Muscle layer of duodenum (tissue), 2 donors: ENCODE data around the gene DDX20.

Experiments used
- H3K27ac ChIP-seq: one replicate; pipeline ENCODE4 v1.7.0; 2013; ENCODE audit warnings: mild to moderate bottlenecking, low read length
- H3K27me3 ChIP-seq: one replicate; pipeline ENCODE4 v1.7.0; 2013; ENCODE audit warnings: low read depth, mild to moderate bottlenecking, control low read depth, low read length
- H3K36me3 ChIP-seq, 2 donors: one replicate each; pipeline ENCODE4 v1.7.0; 2013; ENCODE audit warnings: low read length in 2 of 2, control low read depth in 1 of 2, mild to moderate bottlenecking in 1 of 2; ENCODE audit not compliant: insufficient read depth in 2 of 2, control insufficient read depth in 1 of 2
- H3K4me1 ChIP-seq, 2 donors: one replicate each; pipeline ENCODE4 v1.7.0; 2013; ENCODE audit warnings: low read length in 2 of 2, mild to moderate bottlenecking in 2 of 2, control low read depth in 1 of 2, moderate library complexity in 1 of 2; ENCODE audit not compliant: insufficient read depth in 2 of 2, control insufficient read depth in 1 of 2
- H3K4me3 ChIP-seq, 2 donors: one replicate each; pipeline ENCODE4 v1.7.0; 2013; ENCODE audit warnings: low read length in 2 of 2, low read depth in 1 of 2, mild to moderate bottlenecking in 1 of 2
- H3K9me3 ChIP-seq, 2 donors: one replicate each; pipeline ENCODE4 v1.7.0; 2013; ENCODE audit warnings: low read length in 2 of 2, control low read depth in 1 of 2, mild to moderate bottlenecking in 1 of 2; ENCODE audit not compliant: control insufficient read depth in 1 of 2
- donor health status: healthy.

DDX20 gene

DNA sequence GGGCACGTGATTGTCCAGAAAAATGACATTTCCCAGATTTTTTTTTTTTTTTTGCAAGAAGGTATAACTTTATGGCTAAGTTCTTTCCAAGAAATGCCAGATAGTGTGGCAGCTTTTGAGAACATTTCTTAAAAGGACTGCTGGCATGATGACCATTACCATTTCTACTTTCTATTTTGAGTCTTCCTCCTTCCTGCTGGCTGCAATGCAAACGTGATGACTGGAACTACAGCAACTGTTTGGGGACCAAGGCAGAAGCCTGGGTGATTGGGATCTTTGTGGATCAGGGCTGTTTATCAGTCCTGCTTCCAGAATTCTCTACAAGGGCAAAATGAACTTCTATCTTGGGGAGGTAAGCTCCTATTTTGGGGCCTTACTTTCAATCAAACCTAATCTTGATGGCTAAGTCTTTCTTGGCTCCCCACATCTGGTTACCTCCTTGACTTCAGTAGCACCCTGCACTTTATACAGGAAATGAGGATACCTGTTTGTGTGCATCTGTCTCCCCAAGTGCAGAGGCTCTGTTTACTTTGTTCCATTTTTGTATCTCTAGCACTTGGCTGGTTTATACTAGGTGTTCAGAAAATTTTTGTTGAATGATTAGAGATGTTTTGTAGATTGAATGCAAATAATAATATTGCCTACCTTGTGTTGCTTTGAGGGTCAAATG lies 3.7 kb upstream of the DDX20 start:
- Histone ChIP-seq H3K4me3 (no peak overlapping the region), H3K4me1 (peaks cover 14 to 30% of the 10 kb centered on the region in 2 donors), H3K27ac (no peak overlapping the region), H3K27me3 (no peaks in the 10 kb centered on the region), H3K9me3 (no peaks in the 10 kb centered on the region), H3K36me3 (peaks cover 0 to 6% of the 10 kb centered on the region in 2 donors)

- Histone ChIP-seq H3K27me3 (no peaks in the 10 kb centered on the region), H3K4me1 (peaks cover 13 to 23% of the 10 kb centered on the region in 2 donors), H3K4me3 (peak overlapping the region; percentile 88 to 90), H3K27ac (peak overlapping the region; percentile 97), H3K36me3 (peaks cover under 1 to 8% of the 10 kb centered on the region in 2 donors), H3K9me3 (no peaks in the 10 kb centered on the region)
Observed at GRCh38 chr1:111754984-111755330, 744 bp upstream of the DDX20 start.

DNA sequence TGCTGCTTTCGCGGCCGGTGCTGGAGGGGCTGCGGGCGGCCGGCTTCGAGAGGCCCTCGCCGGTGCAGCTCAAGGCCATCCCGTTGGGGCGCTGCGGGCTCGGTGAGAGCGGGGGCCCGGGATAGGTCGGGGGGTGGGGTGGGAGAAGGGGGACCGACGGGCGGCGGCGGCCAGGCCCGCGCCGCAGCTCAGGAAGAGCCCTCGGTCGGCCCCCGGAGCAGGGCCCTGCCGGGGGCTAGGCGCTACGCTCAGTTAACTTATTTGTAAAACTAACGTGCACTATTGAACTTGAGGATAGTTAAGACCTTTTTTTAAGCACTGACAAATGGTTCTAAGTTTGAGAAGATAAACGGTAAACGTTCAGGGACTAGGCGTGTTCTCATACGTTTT lies 418 bp downstream of the DDX20 start:
- H3K27me3 ChIP-seq: no peaks in the 10 kb centered on the region
- H3K4me1 ChIP-seq: peaks cover 13 to 15% of the 10 kb centered on the region in 2 donors
- H3K4me3 ChIP-seq: peak overlapping the region; percentile 88 to 90
- no peaks in the 10 kb centered on the region for H3K9me3 ChIP-seq
- H3K27ac ChIP-seq: peak overlapping the region; percentile 70
- H3K36me3 ChIP-seq: peaks cover 12 to 16% of the 10 kb centered on the region in 2 donors

DNA sequence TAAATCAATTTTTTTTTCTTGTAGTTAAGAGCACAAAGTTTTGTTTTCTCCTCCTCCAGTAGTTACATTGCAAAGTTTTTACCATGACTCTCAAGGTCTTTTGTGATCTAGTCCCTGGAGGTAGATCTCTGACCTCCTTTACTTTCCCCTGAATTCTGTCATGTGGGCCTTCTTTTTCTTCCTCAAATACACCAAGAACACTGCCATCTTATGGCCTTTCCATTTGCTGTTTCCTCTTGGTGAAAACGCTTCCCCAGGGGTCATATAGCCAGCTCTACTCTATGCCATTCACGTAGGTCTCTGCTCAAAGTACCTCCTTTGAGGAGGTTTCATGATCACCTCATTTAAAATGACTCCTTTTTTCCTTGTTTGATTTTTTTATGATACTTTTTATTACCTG lies 2.7 kb downstream of the DDX20 start:
- H3K27me3 ChIP-seq: no peaks in the 10 kb centered on the region
- no peaks in the 10 kb centered on the region for H3K9me3 ChIP-seq
- no peak overlapping the region for H3K27ac ChIP-seq
- H3K36me3 ChIP-seq: peaks cover 28 to 32% of the 10 kb centered on the region in 2 donors
- H3K4me1 ChIP-seq: peaks cover 13 to 15% of the 10 kb centered on the region in 2 donors
- H3K4me3 ChIP-seq: no peak overlapping the region

- H3K4me3 ChIP-seq: no peak overlapping the region
- peaks cover 50 to 51% of the 10 kb centered on the region in 2 donors for H3K36me3 ChIP-seq
- no peaks in the 10 kb centered on the region for H3K9me3 ChIP-seq
- no peak overlapping the region for H3K27ac ChIP-seq
- no peaks in the 10 kb centered on the region for H3K27me3 ChIP-seq
- H3K4me1 ChIP-seq: peaks cover 2 to 8% of the 10 kb centered on the region in 2 donors
Observed at GRCh38 chr1:111761717-111762116, 6.0 kb downstream of the DDX20 start.

GRCh38 chr1:111762332-111762731 lies 6.6 kb downstream of the DDX20 start:
- Histone ChIP-seq H3K27me3 (no peaks in the 10 kb centered on the region), H3K27ac (no peak overlapping the region), H3K4me1 (peaks cover 0 to 2% of the 10 kb centered on the region in 2 donors), H3K9me3 (no peaks in the 10 kb centered on the region), H3K36me3 (peaks cover 54 to 55% of the 10 kb centered on the region in 2 donors), H3K4me3 (no peak overlapping the region)

GRCh38 chr1:111768023-111768422 lies 12.3 kb downstream of the DDX20 start:
- H3K4me3 ChIP-seq: no peak overlapping the region
- no peaks in the 10 kb centered on the region for H3K4me1 ChIP-seq
- H3K9me3 ChIP-seq: no peaks in the 10 kb centered on the region
- H3K36me3 ChIP-seq: peaks cover 36% of the 10 kb centered on the region in 2 donors
- H3K27me3 ChIP-seq: no peaks in the 10 kb centered on the region
- H3K27ac ChIP-seq: no peak overlapping the region

GRCh38 chr1:111768625-111769024 lies 12.9 kb downstream of the DDX20 start:
- H3K27ac ChIP-seq: no peak overlapping the region
- no peaks in the 10 kb centered on the region for H3K27me3 ChIP-seq
- no peak overlapping the region for H3K4me3 ChIP-seq
- H3K9me3 ChIP-seq: no peaks in the 10 kb centered on the region
- H3K4me1 ChIP-seq: no peaks in the 10 kb centered on the region
- H3K36me3 ChIP-seq: peaks cover 30 to 34% of the 10 kb centered on the region in 2 donors

GRCh38 chr1:111769517-111770146 lies 13.9 kb downstream of the DDX20 start:
- Histone ChIP-seq H3K4me3 (no peak overlapping the region), H3K9me3 (no peaks in the 10 kb centered on the region), H3K27ac (no peak overlapping the region), H3K27me3 (no peaks in the 10 kb centered on the region), H3K4me1 (no peaks in the 10 kb centered on the region), H3K36me3 (peaks cover 30% of the 10 kb centered on the region in 2 donors)

GRCh38 chr1:111770916-111771315 lies 15.2 kb downstream of the DDX20 start:
- no peak overlapping the region for H3K4me3 ChIP-seq
- peaks cover 19 to 25% of the 10 kb centered on the region in 2 donors for H3K36me3 ChIP-seq
- no peak overlapping the region for H3K27ac ChIP-seq
- no peaks in the 10 kb centered on the region for H3K9me3 ChIP-seq
- H3K27me3 ChIP-seq: no peaks in the 10 kb centered on the region
- H3K4me1 ChIP-seq: no peaks in the 10 kb centered on the region

DNA sequence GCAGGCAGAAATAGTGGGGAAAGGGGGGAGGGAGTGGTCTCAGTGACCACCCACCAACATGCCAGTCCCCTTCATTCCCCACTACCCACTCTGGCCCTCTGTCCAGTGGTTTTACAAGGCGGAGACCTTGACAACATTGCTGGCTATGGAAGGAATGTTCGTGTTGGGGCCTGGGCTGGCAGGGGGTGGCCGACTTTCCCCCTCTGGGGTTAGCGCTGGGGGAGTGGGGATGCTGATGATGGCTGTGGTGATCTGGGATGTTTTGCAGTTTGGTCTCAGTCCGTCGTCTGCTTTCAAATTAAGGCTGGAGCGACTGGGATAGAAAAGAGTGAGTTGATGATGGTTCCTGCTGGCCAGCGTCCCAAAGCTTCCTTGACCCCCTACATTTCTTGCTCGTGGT lies 20.3 kb downstream of the DDX20 start:
- Histone ChIP-seq H3K27ac (no peak overlapping the region), H3K9me3 (no peaks in the 10 kb centered on the region), H3K27me3 (no peaks in the 10 kb centered on the region), H3K36me3 (peaks cover 0 to 23% of the 10 kb centered on the region in 2 donors), H3K4me3 (no peak overlapping the region), H3K4me1 (no peaks in the 10 kb centered on the region)
